K562 (cell line): ENCODE results near the gene UNKL.

Source experiments
- CCAR2 ChIP-seq: fragments of 200-400 bp; formaldehyde crosslinking; IDR thresholded peaks from 2 replicates; pipeline ENCODE4 v1.6.1; 2017; ENCODE audit warnings: mild to moderate bottlenecking, low read depth, low read length
- ETS1 ChIP-seq: conservative IDR thresholded peaks from 2 replicates; pipeline ENCODE4 v1.6.1; 2011; ENCODE audit warnings: low read depth, mild to moderate bottlenecking, low read length; ENCODE audit not compliant: control insufficient read depth
- EZH2 ChIP-seq: IDR thresholded peaks from 2 replicates; pipeline ENCODE4 v1.6.1; 2012; ENCODE audit warnings: low read depth, mild to moderate bottlenecking, inconsistent platforms, low read length, borderline replicate concordance
- HDGF ChIP-seq: fragments of 450-650 bp; IDR thresholded peaks from 2 replicates; pipeline ENCODE4 v1.6.1; 2016
- KLF16 ChIP-seq: IDR thresholded peaks from 2 replicates; pipeline ENCODE4 v1.6.1; 2016; ENCODE audit warnings: antibody characterized with exemption
- ZNF174 ChIP-seq: fragments of 250-450 bp; sonication (Bioruptor Pico); IDR thresholded peaks from 2 replicates; pipeline ENCODE4 v1.4.0; 2020; ENCODE audit warnings: mild to moderate bottlenecking
- ZNF24 ChIP-seq: fragments of 450-650 bp; IDR thresholded peaks from 2 replicates; pipeline ENCODE4 v1.6.1; 2016
- TF ChIP-seq, protein P1 (sequence below): fragments of 450-650 bp; IDR thresholded peaks from 2 replicates; pipeline ENCODE4 v1.6.1; 2018; ENCODE audit not compliant: partially characterized antibody

GRCh38 chr16:1424028-1424427 is 9.5 kb upstream of the UNKL start:
- TF ChIP-seq, protein P1, sequence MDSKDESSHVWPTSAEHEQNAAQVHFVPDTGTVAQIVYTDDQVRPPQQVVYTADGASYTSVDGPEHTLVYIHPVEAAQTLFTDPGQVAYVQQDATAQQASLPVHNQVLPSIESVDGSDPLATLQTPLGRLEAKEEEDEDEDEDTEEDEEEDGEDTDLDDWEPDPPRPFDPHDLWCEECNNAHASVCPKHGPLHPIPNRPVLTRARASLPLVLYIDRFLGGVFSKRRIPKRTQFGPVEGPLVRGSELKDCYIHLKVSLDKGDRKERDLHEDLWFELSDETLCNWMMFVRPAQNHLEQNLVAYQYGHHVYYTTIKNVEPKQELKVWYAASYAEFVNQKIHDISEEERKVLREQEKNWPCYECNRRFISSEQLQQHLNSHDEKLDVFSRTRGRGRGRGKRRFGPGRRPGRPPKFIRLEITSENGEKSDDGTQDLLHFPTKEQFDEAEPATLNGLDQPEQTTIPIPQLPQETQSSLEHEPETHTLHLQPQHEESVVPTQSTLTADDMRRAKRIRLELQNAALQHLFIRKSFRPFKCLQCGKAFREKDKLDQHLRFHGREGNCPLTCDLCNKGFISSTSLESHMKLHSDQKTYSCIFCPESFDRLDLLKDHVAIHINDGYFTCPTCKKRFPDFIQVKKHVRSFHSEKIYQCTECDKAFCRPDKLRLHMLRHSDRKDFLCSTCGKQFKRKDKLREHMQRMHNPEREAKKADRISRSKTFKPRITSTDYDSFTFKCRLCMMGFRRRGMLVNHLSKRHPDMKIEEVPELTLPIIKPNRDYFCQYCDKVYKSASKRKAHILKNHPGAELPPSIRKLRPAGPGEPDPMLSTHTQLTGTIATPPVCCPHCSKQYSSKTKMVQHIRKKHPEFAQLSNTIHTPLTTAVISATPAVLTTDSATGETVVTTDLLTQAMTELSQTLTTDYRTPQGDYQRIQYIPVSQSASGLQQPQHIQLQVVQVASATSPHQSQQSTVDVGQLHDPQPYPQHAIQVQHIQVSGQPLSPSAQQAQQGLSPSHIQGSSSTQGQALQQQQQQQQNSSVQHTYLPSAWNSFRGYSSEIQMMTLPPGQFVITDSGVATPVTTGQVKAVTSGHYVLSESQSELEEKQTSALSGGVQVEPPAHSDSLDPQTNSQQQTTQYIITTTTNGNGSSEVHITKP: no peak
- no peak for TF ChIP-seq EZH2
- TF ChIP-seq KLF16: no peak
- TF ChIP-seq ETS1: no peak
- TF ChIP-seq HDGF: no peak
- no peak for TF ChIP-seq CCAR2
- TF ChIP-seq ZNF174 (CRISPR knock-in tag): no peak
- TF ChIP-seq ZNF24: no peak
